ENCODE results near the gene CCDC6. TPM values are rescaled to one million over a fixed set of nuclear protein-coding genes. Genes with fewer than 3 reads are reported as not detected.
"Not testable (repeated sequence)": the region's sequence is repeated elsewhere in the genome, so short reads cannot be mapped to it uniquely, and the experiment has no call there.

The CCDC6 gene
- total RNA-seq, 1 experiment from 2014 or later: 16.7 TPM

GRCh38 chr10:59880971-59881510 is 25.3 kb downstream of the CCDC6 start:
- no peak for DNase-seq (ENCODE audit: low spot score)

GRCh38 chr10:59880019-59880717 is 26.2 kb downstream of the CCDC6 start:
- DNase-seq (ENCODE audit: low spot score): no peak

- no peak for DNase-seq (ENCODE audit: low spot score)
Observed at GRCh38 chr10:59879363-59879913, 26.9 kb downstream of the CCDC6 start.

- DNase-seq (ENCODE audit: low spot score): no peak
Observed at GRCh38 chr10:59878915-59879314, 27.4 kb downstream of the CCDC6 start.

- DNase-seq (ENCODE audit: low spot score): no peak
Observed at GRCh38 chr10:59878289-59878688, 28.1 kb downstream of the CCDC6 start.

GRCh38 chr10:59877191-59877671 is 29.1 kb downstream of the CCDC6 start:
- DNase-seq (ENCODE audit: low spot score): no peak

GRCh38 chr10:59876695-59877094 is 29.7 kb downstream of the CCDC6 start:
- no peak for DNase-seq (ENCODE audit: low spot score)

GRCh38 chr10:59876208-59876607 is 30.1 kb downstream of the CCDC6 start:
- DNase-seq (ENCODE audit: low spot score): not testable (repeated sequence)

GRCh38 chr10:59873896-59874295 is 32.5 kb downstream of the CCDC6 start:
- no peak for DNase-seq (ENCODE audit: low spot score)

GRCh38 chr10:59872892-59873463 is 33.4 kb downstream of the CCDC6 start:
- peak; percentile 36 for DNase-seq (ENCODE audit: low spot score)

- no peak for DNase-seq (ENCODE audit: low spot score)
Observed at GRCh38 chr10:59870152-59870551, 36.2 kb downstream of the CCDC6 start.

GRCh38 chr10:59869594-59869940 is 36.8 kb downstream of the CCDC6 start:
- DNase-seq (ENCODE audit: low spot score): no peak

- no peak for DNase-seq (ENCODE audit: low spot score)
Observed at GRCh38 chr10:59868696-59869593, 37.4 kb downstream of the CCDC6 start.

GRCh38 chr10:59867590-59867989 is 38.8 kb downstream of the CCDC6 start:
- no peak for DNase-seq (ENCODE audit: low spot score)

- peak; percentile 41 for DNase-seq (ENCODE audit: low spot score)
Observed at GRCh38 chr10:59865101-59865500, 41.3 kb downstream of the CCDC6 start.

- no peak for DNase-seq (ENCODE audit: low spot score)
Observed at GRCh38 chr10:59864141-59864962, 42.0 kb downstream of the CCDC6 start.

GRCh38 chr10:59859570-59859969 is 46.8 kb downstream of the CCDC6 start:
- no peak for DNase-seq (ENCODE audit: low spot score)

GRCh38 chr10:59857921-59858320 is 48.4 kb downstream of the CCDC6 start:
- DNase-seq (ENCODE audit: low spot score): no peak

- no peak for DNase-seq (ENCODE audit: low spot score)
Observed at GRCh38 chr10:59857049-59857448, 49.3 kb downstream of the CCDC6 start.

- no peak for DNase-seq (ENCODE audit: low spot score)
Observed at GRCh38 chr10:59856104-59856503, 50.3 kb downstream of the CCDC6 start.

- DNase-seq (ENCODE audit: low spot score): no peak
Observed at GRCh38 chr10:59854571-59854970, 51.8 kb downstream of the CCDC6 start.
